ENCODE results near the gene ITGA8. TPM values are rescaled to one million over a fixed set of nuclear protein-coding genes. Genes with fewer than 3 reads are reported as not detected.

Gene ITGA8
- 289 and 543 TPM in 2 replicates for total RNA-seq

GRCh38 chr10:15719899-15720634 lies at the start of gene ITGA8:
Gene ITGA8, minus strand, starts transcription at chr10:15719922. Its CDS starts 151 bp downstream, at chr10:15719771.

Other genes with a start within 250 kb of the ITGA8 start
- 29.2 and 31.2 TPM in 2 replicates for gene MINDY3, start 140.6 kb upstream of the ITGA8 start, total RNA-seq